ENCODE results near the gene TRIOBP. TPM values are rescaled to one million over a fixed set of nuclear protein-coding genes. Genes with fewer than 3 reads are reported as not detected.

The TRIOBP gene
- polyA plus RNA-seq, 1 experiment = 73.9 TPM

DNA sequence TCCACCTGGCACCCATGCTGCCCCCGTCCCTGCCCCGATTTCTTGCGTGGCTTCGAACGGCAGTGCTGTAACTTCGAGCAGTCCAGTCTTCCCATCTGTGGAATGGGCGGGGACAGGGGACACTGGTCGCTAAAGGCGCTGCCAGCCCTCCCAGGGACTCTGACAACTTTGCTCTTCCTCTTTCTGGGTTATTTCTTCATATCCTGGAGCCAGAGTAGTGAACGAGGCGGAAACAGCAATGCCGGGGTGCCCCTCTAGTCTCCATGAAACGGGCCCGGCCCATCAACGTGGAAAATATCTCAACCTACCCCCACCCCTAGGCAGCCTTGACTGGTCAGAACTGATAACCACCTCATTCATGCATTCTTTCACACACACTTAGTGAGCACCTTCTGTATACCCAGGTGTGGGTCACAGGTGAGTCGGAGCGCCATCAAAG lies 42.8 kb downstream of the TRIOBP start:
- Histone ChIP-seq H3K4me3 (ENCODE audit: low read depth, low read length) (no peak overlapping the region), H3K27me3 (ENCODE audit: control insufficient read depth, insufficient read depth, low read length) (no peaks in the 10 kb centered on the region; the same call in 1 of the 2 replicates), H3K36me3 (ENCODE audit: control insufficient read depth, insufficient read depth, low read length) (no peaks in the 10 kb centered on the region)
- POLR2A ChIA-PET = no interaction called here
- TF ChIP-seq, protein P1, sequence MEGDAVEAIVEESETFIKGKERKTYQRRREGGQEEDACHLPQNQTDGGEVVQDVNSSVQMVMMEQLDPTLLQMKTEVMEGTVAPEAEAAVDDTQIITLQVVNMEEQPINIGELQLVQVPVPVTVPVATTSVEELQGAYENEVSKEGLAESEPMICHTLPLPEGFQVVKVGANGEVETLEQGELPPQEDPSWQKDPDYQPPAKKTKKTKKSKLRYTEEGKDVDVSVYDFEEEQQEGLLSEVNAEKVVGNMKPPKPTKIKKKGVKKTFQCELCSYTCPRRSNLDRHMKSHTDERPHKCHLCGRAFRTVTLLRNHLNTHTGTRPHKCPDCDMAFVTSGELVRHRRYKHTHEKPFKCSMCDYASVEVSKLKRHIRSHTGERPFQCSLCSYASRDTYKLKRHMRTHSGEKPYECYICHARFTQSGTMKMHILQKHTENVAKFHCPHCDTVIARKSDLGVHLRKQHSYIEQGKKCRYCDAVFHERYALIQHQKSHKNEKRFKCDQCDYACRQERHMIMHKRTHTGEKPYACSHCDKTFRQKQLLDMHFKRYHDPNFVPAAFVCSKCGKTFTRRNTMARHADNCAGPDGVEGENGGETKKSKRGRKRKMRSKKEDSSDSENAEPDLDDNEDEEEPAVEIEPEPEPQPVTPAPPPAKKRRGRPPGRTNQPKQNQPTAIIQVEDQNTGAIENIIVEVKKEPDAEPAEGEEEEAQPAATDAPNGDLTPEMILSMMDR (IDR thresholded peaks at IDR 0.05; ENCODE audit: insufficient read depth, low read depth, low read length) = no peak
- no peak for DNase-seq (ENCODE audit: low read depth)
- CTCF ChIA-PET = no interaction called here

DNA sequence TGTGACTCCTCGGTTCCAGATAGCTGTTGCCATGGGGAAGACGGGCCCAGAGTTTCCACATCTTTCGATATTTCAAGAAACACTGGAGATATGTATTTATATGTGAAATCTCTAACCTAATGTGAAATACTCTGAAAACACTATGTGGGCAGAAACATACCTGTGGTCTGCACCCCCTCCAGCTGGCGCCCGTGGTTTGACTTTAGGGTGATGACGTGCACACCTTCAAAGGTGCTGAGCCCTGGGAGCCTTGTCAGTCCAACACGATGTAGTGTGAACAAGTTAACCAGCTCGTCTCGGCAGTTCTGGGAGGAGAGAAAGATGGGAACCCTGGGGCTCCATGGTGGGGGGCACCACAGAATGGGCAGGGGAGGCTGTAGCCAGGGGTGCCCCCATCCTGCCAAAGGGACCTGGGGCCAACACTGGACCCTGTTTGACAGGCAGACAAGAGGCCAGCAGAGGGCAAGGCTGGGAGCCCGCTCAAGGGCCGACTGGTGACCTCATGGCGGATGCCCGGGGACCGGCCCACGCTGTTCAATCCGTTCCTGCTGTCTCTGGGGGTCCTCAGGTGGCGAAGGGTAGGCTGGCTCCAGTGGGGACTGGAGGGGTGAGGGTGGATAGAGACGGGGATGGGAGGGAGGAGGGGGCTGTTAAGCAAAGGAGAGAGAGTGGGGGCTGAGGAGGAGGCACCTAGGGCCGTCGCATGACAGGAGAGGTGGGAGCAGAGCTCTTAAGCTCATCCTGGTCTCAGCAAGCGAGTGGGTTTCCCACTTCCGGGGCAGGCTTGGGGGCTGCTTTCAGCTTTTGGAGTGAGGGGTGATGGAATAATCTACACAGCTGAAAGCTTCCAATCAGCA lies 43.8 kb downstream of the TRIOBP start:
- no peak for DNase-seq (ENCODE audit: low read depth)
- no peak overlapping the region for H3K4me3 ChIP-seq (ENCODE audit: low read depth, low read length)
- TF ChIP-seq, protein P1 (IDR thresholded peaks at IDR 0.05; ENCODE audit: insufficient read depth, low read depth, low read length) = no peak
- no peaks in the 10 kb centered on the region; the same call in 1 of the 2 replicates for H3K27me3 ChIP-seq (ENCODE audit: control insufficient read depth, insufficient read depth, low read length)
- no peaks in the 10 kb centered on the region for H3K36me3 ChIP-seq (ENCODE audit: control insufficient read depth, insufficient read depth, low read length)
- CTCF ChIA-PET = interaction anchor here (0.6 to 1.0 kb wide), 3 partner anchors 51 to 533 kb away, joined by 3 read pairs; no protein-coding TSS in a partner anchor
- POLR2A ChIA-PET = interaction anchor here (0.6 to 1.0 kb wide), 2 partner anchors 9 to 48 kb away, joined by 3 to 16 read pairs; no protein-coding TSS in a partner anchor

DNA sequence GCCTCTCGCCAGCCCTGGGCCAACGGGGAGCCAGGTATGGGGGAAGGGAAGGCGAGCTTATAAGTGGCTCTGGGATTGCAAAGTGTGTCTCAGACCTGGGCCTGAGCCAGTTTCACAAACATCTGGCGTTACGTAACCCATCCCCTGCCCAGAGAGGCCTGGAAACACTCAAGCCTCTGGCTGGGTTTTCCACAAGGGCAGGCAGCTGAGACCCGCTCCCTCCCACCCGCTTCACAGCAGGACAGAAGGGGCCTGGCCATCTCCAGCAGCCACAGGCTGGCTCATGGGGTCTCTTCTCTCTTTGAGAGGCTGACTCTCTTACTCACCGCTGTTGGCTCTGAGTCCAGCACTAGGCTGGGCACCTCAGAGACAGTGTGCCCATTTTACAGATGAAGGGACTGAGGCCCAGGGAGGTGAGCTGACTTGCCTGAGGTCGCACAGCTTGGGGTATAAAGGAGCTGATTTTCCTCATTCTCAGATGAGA lies 44.5 kb downstream of the TRIOBP start:
- Histone ChIP-seq H3K27me3 (ENCODE audit: control insufficient read depth, insufficient read depth, low read length) (no peaks in the 10 kb centered on the region; the same call in 1 of the 2 replicates), H3K4me3 (ENCODE audit: low read depth, low read length) (no peak overlapping the region), H3K36me3 (ENCODE audit: control insufficient read depth, insufficient read depth, low read length) (no peaks in the 10 kb centered on the region)
- TF ChIP-seq, protein P1 (IDR thresholded peaks at IDR 0.05; ENCODE audit: insufficient read depth, low read depth, low read length) = no peak
- ChIA-PET CTCF (interaction anchor here (0.6 to 1.0 kb wide), 2 partner anchors 50 to 533 kb away, joined by 3 read pairs; no protein-coding TSS in a partner anchor), POLR2A (interaction anchor here (0.6 to 1.0 kb wide), 2 partner anchors 8 to 47 kb away, joined by 3 to 16 read pairs; no protein-coding TSS in a partner anchor)
- peak; percentile 94 for DNase-seq (ENCODE audit: low read depth)

DNA sequence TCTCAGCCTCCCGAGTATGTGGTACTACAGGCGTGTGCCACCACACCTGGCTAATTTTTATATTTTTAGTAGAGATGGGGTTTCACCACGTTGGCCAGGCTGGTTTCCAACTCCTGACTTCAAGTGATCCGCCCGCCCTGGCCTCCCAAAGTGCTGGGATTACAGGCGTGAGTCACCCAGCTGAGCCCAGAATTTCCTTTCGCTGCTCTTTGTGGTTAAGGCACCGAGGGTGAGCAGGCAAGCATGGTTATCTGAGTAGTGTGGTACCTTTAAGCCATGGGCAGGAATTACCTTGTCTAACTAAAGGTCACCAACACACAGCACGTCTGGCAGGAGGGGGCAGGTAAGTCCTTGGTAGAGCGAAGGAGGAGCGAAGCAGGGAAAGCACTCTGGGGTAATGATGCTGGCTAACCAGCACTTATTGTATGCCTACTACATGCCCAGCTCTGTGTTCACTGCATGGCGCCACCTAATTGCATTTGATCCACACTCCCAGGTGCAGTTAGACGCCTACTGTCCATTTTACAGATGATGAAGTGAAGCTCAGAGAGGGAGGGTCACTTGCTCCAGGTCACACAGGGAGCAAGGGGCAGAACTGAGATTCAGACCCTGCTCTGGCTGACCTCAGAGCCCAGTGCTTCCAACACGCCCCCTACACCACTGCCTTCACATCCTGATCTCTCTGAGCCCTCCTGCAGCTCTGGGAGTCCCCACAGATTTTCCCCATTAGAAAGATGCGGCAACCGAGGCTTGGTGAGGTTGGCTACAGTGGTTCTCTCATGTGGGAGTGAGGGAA lies 45.7 kb downstream of the TRIOBP start:
- TF ChIP-seq, protein P1 (IDR thresholded peaks at IDR 0.05; ENCODE audit: insufficient read depth, low read depth, low read length) = no peak
- POLR2A ChIA-PET = interaction anchor here (0.5 kb wide), 1 partner anchor 135 kb away, joined by 3 read pairs; no protein-coding TSS in a partner anchor
- Histone ChIP-seq H3K4me3 (ENCODE audit: low read depth, low read length) (no peak overlapping the region), H3K36me3 (ENCODE audit: control insufficient read depth, insufficient read depth, low read length) (no peaks in the 10 kb centered on the region; the same call in 1 of the 2 replicates), H3K27me3 (ENCODE audit: control insufficient read depth, insufficient read depth, low read length) (no peaks in the 10 kb centered on the region)
- no peak for DNase-seq (ENCODE audit: low read depth)
- CTCF ChIA-PET = interaction anchor here (0.7 to 1.8 kb wide), 3 partner anchors 27 to 198 kb away, joined by 3 to 10 read pairs (median 5); no protein-coding TSS in a partner anchor

Data from BJ (cell line).